Measurements from ENCODE around the gene PSMA7. TPM values are rescaled to one million over a fixed set of nuclear protein-coding genes. Genes with fewer than 3 reads are reported as not detected.

PSMA7 gene
- total RNA-seq, 1 experiment from 2014 or later, result 514 TPM

GRCh38 chr20:62126141-62126540 lies 17.1 kb downstream of the PSMA7 start:
- CTCF ChIA-PET, result no interaction called here
- peaks cover 91% of the 10 kb centered on the region for H3K36me3 Mint-ChIP-seq (ENCODE audit: insufficient read depth, unreplicated experiment)
- H3K9me3 Mint-ChIP-seq (ENCODE audit: low read depth, unreplicated experiment), result no peaks in the 10 kb centered on the region
- TF ChIP-seq CTCF (IDR thresholded peaks at IDR 0.05; ENCODE audit: unreplicated experiment), result no peak
- no peaks in the 10 kb centered on the region for H3K27me3 Mint-ChIP-seq (ENCODE audit: unreplicated experiment)
- no peak overlapping the region for H3K4me3 Mint-ChIP-seq (ENCODE audit: low read depth, unreplicated experiment)
- H3K27ac Mint-ChIP-seq (ENCODE audit: unreplicated experiment), result no peak overlapping the region
- no TSS peak for BruUV-seq (replicated peaks)
- H3K4me1 Mint-ChIP-seq (ENCODE audit: low read depth, unreplicated experiment), result peaks cover 16% of the 10 kb centered on the region
- DNase-seq, result no peak
- intact Hi-C loops (cut with micrococcal nuclease; ENCODE audit: unreplicated experiment), result no loop called here

GRCh38 chr20:62123450-62124118 lies 19.6 kb downstream of the PSMA7 start:
- Mint-ChIP-seq H3K36me3 (ENCODE audit: insufficient read depth, unreplicated experiment) (peaks cover 87% of the 10 kb centered on the region), H3K9me3 (ENCODE audit: low read depth, unreplicated experiment) (no peaks in the 10 kb centered on the region), H3K27ac (ENCODE audit: unreplicated experiment) (peak overlapping the region; percentile 53), H3K27me3 (ENCODE audit: unreplicated experiment) (peaks cover 22% of the 10 kb centered on the region), H3K4me1 (ENCODE audit: low read depth, unreplicated experiment) (peaks cover 16% of the 10 kb centered on the region), H3K4me3 (ENCODE audit: low read depth, unreplicated experiment) (peak overlapping the region; percentile 81)
- BruUV-seq (replicated peaks), result TSS peak; percentile 21
- TF ChIP-seq CTCF (IDR thresholded peaks at IDR 0.05; ENCODE audit: unreplicated experiment), result no peak
- intact Hi-C loops (cut with micrococcal nuclease; ENCODE audit: unreplicated experiment), result loop anchor here (5.0 kb wide), 2 partner anchors 56 to 111 kb away; partner anchors contain the start of gene TAF4
- CTCF ChIA-PET, result interaction anchor here (1.0 kb wide), 1 partner anchor 112 kb away, joined by 3 read pairs; no protein-coding TSS in a partner anchor
- no peak for DNase-seq

- H3K9me3 Mint-ChIP-seq (ENCODE audit: low read depth, unreplicated experiment), result no peaks in the 10 kb centered on the region
- peaks cover 16% of the 10 kb centered on the region for H3K4me1 Mint-ChIP-seq (ENCODE audit: low read depth, unreplicated experiment)
- BruUV-seq (replicated peaks), result no TSS peak
- CTCF ChIA-PET, result interaction anchor here (0.9 to 1.5 kb wide), 3 partner anchors 24 to 112 kb away, joined by 3 to 7 read pairs (median 3); no protein-coding TSS in a partner anchor
- DNase-seq, result peak; percentile 84
- no peak for TF ChIP-seq CTCF (IDR thresholded peaks at IDR 0.05; ENCODE audit: unreplicated experiment)
- intact Hi-C loops (cut with micrococcal nuclease; ENCODE audit: unreplicated experiment), result loop anchor here (5.0 kb wide), 2 partner anchors 56 to 111 kb away; partner anchors contain the start of gene TAF4
- H3K27me3 Mint-ChIP-seq (ENCODE audit: unreplicated experiment), result peaks cover 30% of the 10 kb centered on the region
- peak overlapping the region; percentile 81 for H3K4me3 Mint-ChIP-seq (ENCODE audit: low read depth, unreplicated experiment)
- peaks cover 82% of the 10 kb centered on the region for H3K36me3 Mint-ChIP-seq (ENCODE audit: insufficient read depth, unreplicated experiment)
- peak overlapping the region; percentile 53 for H3K27ac Mint-ChIP-seq (ENCODE audit: unreplicated experiment)
These were observed 20.3 kb downstream of the PSMA7 start for GRCh38 chr20:62122654-62123449.

GRCh38 chr20:62121776-62122653 lies 21.2 kb downstream of the PSMA7 start, which contains the start of gene LSM14B:
Gene LSM14B, plus strand, starts transcription at chr20:62122475. Its CDS starts 192 bp downstream, at chr20:62122667.
- Mint-ChIP-seq H3K4me3 (ENCODE audit: low read depth, unreplicated experiment) (peak within 1 kb of the TSS; percentile 81), H3K9me3 (ENCODE audit: low read depth, unreplicated experiment) (no peaks in the 10 kb centered on the region), H3K27me3 (ENCODE audit: unreplicated experiment) (peaks cover 38% of the 10 kb centered on the region), H3K4me1 (ENCODE audit: low read depth, unreplicated experiment) (peaks cover 16% of the 10 kb centered on the region), H3K27ac (ENCODE audit: unreplicated experiment) (peak within 1 kb of the TSS; percentile 82), H3K36me3 (ENCODE audit: insufficient read depth, unreplicated experiment) (peaks cover 73% of the 10 kb centered on the region)
- CTCF ChIA-PET, result interaction anchor here (0.6 to 1.5 kb wide), 7 partner anchors 9 to 111 kb away, joined by 3 to 8 read pairs (median 3); no protein-coding TSS in a partner anchor
- TF ChIP-seq CTCF (IDR thresholded peaks at IDR 0.05; ENCODE audit: unreplicated experiment), result no peak
- peak; percentile 100 for DNase-seq
- intact Hi-C loops (cut with micrococcal nuclease; ENCODE audit: unreplicated experiment), result loop anchor here (5.0 kb wide), 2 partner anchors 55 to 110 kb away; partner anchors contain the start of gene TAF4
- BruUV-seq (replicated peaks), result no TSS peak

Measured in Calu3 (cell line).